Panc1 (cell line): Measurements from ENCODE around the gene DRAM1. TPM values are rescaled to one million over a fixed set of nuclear protein-coding genes. Genes with fewer than 3 reads are reported as not detected.

ENCODE experiments used
- ATAC-seq: fragments of 200-7000 bp; cut with Tn5 transposase; 2 replicates; pipeline ENCODE4 v1.9.1; 2020; ENCODE audit warnings: mild to moderate bottlenecking, moderate library complexity
- BruUV-seq: library from RNA; stranded (reverse); fragments of 400-500 nt; replicated peaks from 2 replicates; lab custom pipeline; 2021; lab: Mats Ljungman, UMichigan
- CTCF ChIA-PET: fragments of 300-600 bp; sonication (Branson Sonifier 250); formaldehyde crosslinking; loops from one replicate; lab custom pipeline; 2022; ENCODE audit warnings: antibody characterized with exemption; lab: Charles Lee
- POLR2A ChIA-PET: fragments of 300-600 bp; sonication (Branson Sonifier 250); formaldehyde crosslinking; loops from one replicate; lab custom pipeline; 2022; ENCODE audit warnings: antibody characterized with exemption; lab: Charles Lee
- DNase-seq: peaks from one replicate; pipeline ENCODE4 v3.0.0-alpha.2; 2010; ENCODE audit warnings: low read depth, low spot score
- H3K27ac ChIP-seq: 2 replicates; pipeline ENCODE4 v1.5.1; 2011; ENCODE audit warnings: mild to moderate bottlenecking, low read length, inconsistent platforms
- H3K27me3 ChIP-seq: fragments of 200-500 bp; sonication (Bioruptor generic); 2 replicates; pipeline ENCODE4 v1.6.0; 2014; ENCODE audit warnings: low read length, inconsistent platforms; ENCODE audit not compliant: control insufficient read depth, insufficient read depth
- H3K36me3 ChIP-seq: fragments of 200-500 bp; sonication (Bioruptor generic); 2 replicates; pipeline ENCODE4 v1.5.1; 2014; ENCODE audit warnings: inconsistent platforms, mild to moderate bottlenecking, low read length, moderate library complexity; ENCODE audit not compliant: control insufficient read depth, insufficient read depth
- H3K4me1 ChIP-seq: 2 replicates; pipeline ENCODE4 v1.5.1; 2011; ENCODE audit warnings: inconsistent platforms, mild to moderate bottlenecking, low read length, moderate library complexity; ENCODE audit not compliant: control insufficient read depth, insufficient read depth
- H3K4me3 ChIP-seq, 2 experiments: 2 replicates each; pipeline ENCODE4 v1.5.1; 2011 to 2012; ENCODE audit warnings: low read depth in 2 of 2, low read length in 2 of 2, mild to moderate bottlenecking in 2 of 2, inconsistent platforms in 1 of 2, moderate library complexity in 1 of 2
- H3K9me3 ChIP-seq: fragments of 200-500 bp; sonication (Bioruptor generic); 2 replicates; pipeline ENCODE4 v1.5.1; 2014; ENCODE audit warnings: low read depth, mild to moderate bottlenecking, inconsistent platforms, low read length, moderate library complexity; ENCODE audit not compliant: control insufficient read depth, insufficient read depth
- POLR2AphosphoS5 ChIP-seq: IDR thresholded peaks from 2 replicates; pipeline ENCODE4 v1.6.1; 2012; ENCODE audit warnings: mild to moderate bottlenecking, low read depth, low read length, moderate library complexity
- SIN3A ChIP-seq: IDR thresholded peaks from 2 replicates; pipeline ENCODE4 v1.6.1; 2012; ENCODE audit warnings: low read depth, mild to moderate bottlenecking, low read length, moderate library complexity, borderline replicate concordance; ENCODE audit not compliant: insufficient read depth
- TCF7L2 ChIP-seq: IDR thresholded peaks from 2 replicates; pipeline ENCODE4 v1.6.1; 2011; ENCODE audit warnings: mild to moderate bottlenecking, low read depth, low read length, inconsistent platforms
- in situ Hi-C: cut with HindIII; loops from 2 replicates; pipeline ENCODE4 v1.10.0; 2016; ENCODE audit warnings: low sequenced_read_pairs, low pct_unique_long_range_greater_than_20kb
- intact Hi-C: fragments of 100-400 bp; cut with micrococcal nuclease; formaldehyde crosslinking; loops from one replicate; pipeline ENCODE4 v1.10.0; 2022; ENCODE audit not compliant: unreplicated experiment
- total RNA-seq: library from RNA; stranded (reverse); gene quantifications from one replicate; pipeline ENCODE4 v1.2.1, GENCODE V29; 2021; ENCODE audit not compliant: unreplicated experiment
- TF ChIP-seq, protein P1 (sequence below): fragments of 450-650 bp; IDR thresholded peaks from 2 replicates; pipeline ENCODE4 v1.5.1; 2017; ENCODE audit warnings: mild to moderate bottlenecking
- TF ChIP-seq, protein P2 (sequence below), 2 experiments: IDR thresholded peaks; 2 replicates each; pipeline ENCODE4 v1.6.1; 2011 to 2012; ENCODE audit warnings: low read depth in 2 of 2, control low read depth in 1 of 2, low read length in 1 of 2, mild to moderate bottlenecking in 1 of 2, moderate library complexity in 1 of 2; ENCODE audit not compliant: insufficient read depth in 1 of 2

The DRAM1 gene
- total RNA-seq, 1 experiment from 2014 or later, result 19.2 TPM

DNA sequence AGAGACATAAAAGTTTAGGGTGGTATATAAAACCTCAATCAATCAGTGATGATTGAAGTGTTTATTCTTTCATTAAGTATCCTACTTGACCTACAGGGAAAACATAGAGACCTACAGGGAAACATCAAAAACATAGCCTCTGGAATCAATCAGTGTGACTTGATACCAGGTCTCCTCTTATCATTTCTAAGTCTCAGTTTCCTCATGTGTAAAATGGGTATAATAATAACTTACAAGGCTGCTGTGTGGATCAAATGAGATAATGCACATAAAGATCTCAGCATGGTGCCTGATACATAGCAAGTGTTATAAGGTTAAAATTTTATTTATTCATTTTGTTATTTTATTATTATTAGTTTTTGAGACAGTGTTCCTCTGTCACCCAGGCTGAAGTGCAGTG lies 24.4 kb upstream of the DRAM1 start:
- Histone ChIP-seq H3K27me3 (no peaks in the 10 kb centered on the region), H3K27ac (no peak overlapping the region), H3K36me3 (no peaks in the 10 kb centered on the region), H3K4me1 (no peaks in the 10 kb centered on the region), H3K9me3 (no peaks in the 10 kb centered on the region), H3K4me3 (no peak overlapping the region)
- intact Hi-C loops (no loop called here), in situ Hi-C loops (no loop called here)
- CTCF ChIA-PET, result no interaction called here
- DNase-seq (no peak), ATAC-seq (no peak)
- BruUV-seq, result no TSS peak
- POLR2A ChIA-PET, result interaction anchor here (0.5 kb wide), 1 partner anchor 11 kb away, joined by 3 read pairs; no protein-coding TSS in a partner anchor
- TF ChIP-seq TCF7L2 (no peak), POLR2AphosphoS5 (no peak), SIN3A (no peak)
- TF ChIP-seq, protein P1, sequence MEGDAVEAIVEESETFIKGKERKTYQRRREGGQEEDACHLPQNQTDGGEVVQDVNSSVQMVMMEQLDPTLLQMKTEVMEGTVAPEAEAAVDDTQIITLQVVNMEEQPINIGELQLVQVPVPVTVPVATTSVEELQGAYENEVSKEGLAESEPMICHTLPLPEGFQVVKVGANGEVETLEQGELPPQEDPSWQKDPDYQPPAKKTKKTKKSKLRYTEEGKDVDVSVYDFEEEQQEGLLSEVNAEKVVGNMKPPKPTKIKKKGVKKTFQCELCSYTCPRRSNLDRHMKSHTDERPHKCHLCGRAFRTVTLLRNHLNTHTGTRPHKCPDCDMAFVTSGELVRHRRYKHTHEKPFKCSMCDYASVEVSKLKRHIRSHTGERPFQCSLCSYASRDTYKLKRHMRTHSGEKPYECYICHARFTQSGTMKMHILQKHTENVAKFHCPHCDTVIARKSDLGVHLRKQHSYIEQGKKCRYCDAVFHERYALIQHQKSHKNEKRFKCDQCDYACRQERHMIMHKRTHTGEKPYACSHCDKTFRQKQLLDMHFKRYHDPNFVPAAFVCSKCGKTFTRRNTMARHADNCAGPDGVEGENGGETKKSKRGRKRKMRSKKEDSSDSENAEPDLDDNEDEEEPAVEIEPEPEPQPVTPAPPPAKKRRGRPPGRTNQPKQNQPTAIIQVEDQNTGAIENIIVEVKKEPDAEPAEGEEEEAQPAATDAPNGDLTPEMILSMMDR, result no peak
- TF ChIP-seq, protein P2, sequence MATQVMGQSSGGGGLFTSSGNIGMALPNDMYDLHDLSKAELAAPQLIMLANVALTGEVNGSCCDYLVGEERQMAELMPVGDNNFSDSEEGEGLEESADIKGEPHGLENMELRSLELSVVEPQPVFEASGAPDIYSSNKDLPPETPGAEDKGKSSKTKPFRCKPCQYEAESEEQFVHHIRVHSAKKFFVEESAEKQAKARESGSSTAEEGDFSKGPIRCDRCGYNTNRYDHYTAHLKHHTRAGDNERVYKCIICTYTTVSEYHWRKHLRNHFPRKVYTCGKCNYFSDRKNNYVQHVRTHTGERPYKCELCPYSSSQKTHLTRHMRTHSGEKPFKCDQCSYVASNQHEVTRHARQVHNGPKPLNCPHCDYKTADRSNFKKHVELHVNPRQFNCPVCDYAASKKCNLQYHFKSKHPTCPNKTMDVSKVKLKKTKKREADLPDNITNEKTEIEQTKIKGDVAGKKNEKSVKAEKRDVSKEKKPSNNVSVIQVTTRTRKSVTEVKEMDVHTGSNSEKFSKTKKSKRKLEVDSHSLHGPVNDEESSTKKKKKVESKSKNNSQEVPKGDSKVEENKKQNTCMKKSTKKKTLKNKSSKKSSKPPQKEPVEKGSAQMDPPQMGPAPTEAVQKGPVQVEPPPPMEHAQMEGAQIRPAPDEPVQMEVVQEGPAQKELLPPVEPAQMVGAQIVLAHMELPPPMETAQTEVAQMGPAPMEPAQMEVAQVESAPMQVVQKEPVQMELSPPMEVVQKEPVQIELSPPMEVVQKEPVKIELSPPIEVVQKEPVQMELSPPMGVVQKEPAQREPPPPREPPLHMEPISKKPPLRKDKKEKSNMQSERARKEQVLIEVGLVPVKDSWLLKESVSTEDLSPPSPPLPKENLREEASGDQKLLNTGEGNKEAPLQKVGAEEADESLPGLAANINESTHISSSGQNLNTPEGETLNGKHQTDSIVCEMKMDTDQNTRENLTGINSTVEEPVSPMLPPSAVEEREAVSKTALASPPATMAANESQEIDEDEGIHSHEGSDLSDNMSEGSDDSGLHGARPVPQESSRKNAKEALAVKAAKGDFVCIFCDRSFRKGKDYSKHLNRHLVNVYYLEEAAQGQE (IDR thresholded peaks at IDR 0.05; ENCODE audit: insufficient read depth in 1 of 2, low read depth in 2 of 2, low read length in 1 of 2), result no peak

DNA sequence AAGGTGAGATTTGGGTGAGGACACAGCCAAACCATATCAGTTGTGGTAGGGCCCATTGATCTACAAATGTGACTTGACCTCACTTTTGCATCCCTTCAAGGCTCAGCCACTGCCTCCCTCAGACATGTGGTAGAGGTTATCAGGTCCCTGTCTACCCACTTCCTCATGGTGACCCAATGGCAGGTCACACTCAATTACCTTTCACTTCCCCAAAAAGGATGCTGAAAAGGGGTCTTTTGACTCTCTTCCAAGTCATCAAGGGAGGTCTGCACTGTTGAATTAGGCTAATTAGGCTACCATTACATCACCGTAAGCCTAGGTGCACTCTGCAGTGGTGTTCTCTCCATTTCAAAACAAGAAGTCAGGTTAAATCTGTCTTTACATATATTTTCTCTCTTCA lies 22.6 kb upstream of the DRAM1 start:
- H3K4me1 ChIP-seq, result no peaks in the 10 kb centered on the region
- TF ChIP-seq TCF7L2, result no peak
- TF ChIP-seq SIN3A, result no peak
- TF ChIP-seq, protein P2 (IDR thresholded peaks at IDR 0.05; ENCODE audit: insufficient read depth in 1 of 2, low read depth in 2 of 2, low read length in 1 of 2), result no peak
- TF ChIP-seq, protein P1, result no peak
- no peak for TF ChIP-seq POLR2AphosphoS5
- ATAC-seq (no peak), DNase-seq (no peak)
- H3K27me3 ChIP-seq, result no peaks in the 10 kb centered on the region
- ChIA-PET CTCF (no interaction called here), POLR2A (no interaction called here)
- no peak overlapping the region for H3K4me3 ChIP-seq
- intact Hi-C loops (no loop called here), in situ Hi-C loops (no loop called here)
- no peak overlapping the region for H3K27ac ChIP-seq
- no peaks in the 10 kb centered on the region for H3K9me3 ChIP-seq
- H3K36me3 ChIP-seq, result no peaks in the 10 kb centered on the region
- no TSS peak for BruUV-seq
